ENCODE data around the gene BOC. TPM values are rescaled to one million over a fixed set of nuclear protein-coding genes. Genes with fewer than 3 reads are reported as not detected.

BOC gene
- polyA plus RNA-seq, 1 donor from 2014 or later = 0.53 TPM

GRCh38 chr3:113249601-113250000 lies 38.2 kb downstream of the BOC start:
- H3K27ac ChIP-seq (ENCODE audit: low read length) = no peak overlapping the region
- peaks cover 32% of the 10 kb centered on the region for H3K79me2 ChIP-seq (replicated peaks; ENCODE audit: insufficient read depth, low read length)
- no peaks in the 10 kb centered on the region for H3K9me3 ChIP-seq (ENCODE audit: low read length)
- H3F3A ChIP-seq (ENCODE audit: insufficient read depth, low read length, poor library complexity, severe bottlenecking) = no peaks in the 10 kb centered on the region
- no peaks in the 10 kb centered on the region for H3K36me3 ChIP-seq (ENCODE audit: insufficient read depth, low read length)
- no peak overlapping the region for H3K4me3 ChIP-seq (ENCODE audit: low read length)
- no peak overlapping the region for H3K4me2 ChIP-seq (ENCODE audit: low read length)
- TF ChIP-seq RAD21 (conservative IDR thresholded peaks at IDR 0.05) = no peak
- TF ChIP-seq EZH2 (IDR thresholded peaks at IDR 0.05; ENCODE audit: borderline replicate concordance, insufficient read depth, low read length, poor library complexity, severe bottlenecking) = no peak
- no peak for TF ChIP-seq REST (IDR thresholded peaks at IDR 0.05; ENCODE audit: borderline replicate concordance)
- TF ChIP-seq MXI1 (conservative IDR thresholded peaks at IDR 0.05; ENCODE audit: poor library complexity, severe bottlenecking) = no peak
- no peak overlapping the region for H2AFZ ChIP-seq (ENCODE audit: low read depth, low read length)
- no peak overlapping the region for H3K9ac ChIP-seq (ENCODE audit: low read length)
- no peaks in the 10 kb centered on the region for H3K27me3 ChIP-seq (ENCODE audit: insufficient read depth, low read depth, low read length)
- H3K9me2 ChIP-seq (ENCODE audit: insufficient read depth, low read length) = no peaks in the 10 kb centered on the region
- H4K20me1 ChIP-seq (ENCODE audit: insufficient read depth) = no peaks in the 10 kb centered on the region

GRCh38 chr3:113250566-113250965 lies 39.2 kb downstream of the BOC start:
- Histone ChIP-seq H3K27ac (ENCODE audit: low read length) (no peak overlapping the region), H4K20me1 (ENCODE audit: insufficient read depth) (no peaks in the 10 kb centered on the region), H3K36me3 (ENCODE audit: insufficient read depth, low read length) (no peaks in the 10 kb centered on the region), H3K27me3 (ENCODE audit: insufficient read depth, low read depth, low read length) (no peaks in the 10 kb centered on the region), H3K9ac (ENCODE audit: low read length) (no peak overlapping the region), H2AFZ (ENCODE audit: low read depth, low read length) (no peak overlapping the region), H3K4me3 (ENCODE audit: low read length) (no peak overlapping the region), H3K9me3 (ENCODE audit: low read length) (no peaks in the 10 kb centered on the region), H3K4me2 (ENCODE audit: low read length) (no peak overlapping the region), H3F3A (ENCODE audit: insufficient read depth, low read length, poor library complexity, severe bottlenecking) (no peaks in the 10 kb centered on the region), H3K9me2 (ENCODE audit: insufficient read depth, low read length) (no peaks in the 10 kb centered on the region), H3K79me2 (replicated peaks; ENCODE audit: insufficient read depth, low read length) (peaks cover 22% of the 10 kb centered on the region)
- TF ChIP-seq TAF1 (IDR thresholded peaks at IDR 0.05; ENCODE audit: low read depth) = no peak
- no peak for TF ChIP-seq RAD21 (conservative IDR thresholded peaks at IDR 0.05)
- TF ChIP-seq EP300 (conservative IDR thresholded peaks at IDR 0.05; ENCODE audit: poor library complexity, severe bottlenecking) = no peak
- no peak for TF ChIP-seq REST (IDR thresholded peaks at IDR 0.05; ENCODE audit: borderline replicate concordance)
- TF ChIP-seq CTCF (IDR thresholded peaks at IDR 0.05; ENCODE audit: poor library complexity, severe bottlenecking) = no peak
- TF ChIP-seq EZH2 (IDR thresholded peaks at IDR 0.05; ENCODE audit: borderline replicate concordance, insufficient read depth, low read length, poor library complexity, severe bottlenecking) = no peak
- TF ChIP-seq POLR2AphosphoS5 (IDR thresholded peaks at IDR 0.05) = no peak
- no peak for TF ChIP-seq SMC3 (conservative IDR thresholded peaks at IDR 0.05; ENCODE audit: poor library complexity)
- TF ChIP-seq MXI1 (conservative IDR thresholded peaks at IDR 0.05; ENCODE audit: poor library complexity, severe bottlenecking) = no peak

All from neural cell (in vitro differentiated cells).